DMS153 treated with DMSO at 0.1 percent for 48 hours (cell line): Measurements from ENCODE around the gene CHRNA4.
"Not testable (repeated sequence)": the region's sequence is repeated elsewhere in the genome, so short reads cannot be mapped to it uniquely, and the experiment has no call there.

ENCODE experiments used
- DNase-seq: peaks from one replicate; lab custom pipeline; 2025; ENCODE audit not compliant: unreplicated experiment; lab: John Stamatoyannopoulos, UW

The CHRNA4 gene

DNA sequence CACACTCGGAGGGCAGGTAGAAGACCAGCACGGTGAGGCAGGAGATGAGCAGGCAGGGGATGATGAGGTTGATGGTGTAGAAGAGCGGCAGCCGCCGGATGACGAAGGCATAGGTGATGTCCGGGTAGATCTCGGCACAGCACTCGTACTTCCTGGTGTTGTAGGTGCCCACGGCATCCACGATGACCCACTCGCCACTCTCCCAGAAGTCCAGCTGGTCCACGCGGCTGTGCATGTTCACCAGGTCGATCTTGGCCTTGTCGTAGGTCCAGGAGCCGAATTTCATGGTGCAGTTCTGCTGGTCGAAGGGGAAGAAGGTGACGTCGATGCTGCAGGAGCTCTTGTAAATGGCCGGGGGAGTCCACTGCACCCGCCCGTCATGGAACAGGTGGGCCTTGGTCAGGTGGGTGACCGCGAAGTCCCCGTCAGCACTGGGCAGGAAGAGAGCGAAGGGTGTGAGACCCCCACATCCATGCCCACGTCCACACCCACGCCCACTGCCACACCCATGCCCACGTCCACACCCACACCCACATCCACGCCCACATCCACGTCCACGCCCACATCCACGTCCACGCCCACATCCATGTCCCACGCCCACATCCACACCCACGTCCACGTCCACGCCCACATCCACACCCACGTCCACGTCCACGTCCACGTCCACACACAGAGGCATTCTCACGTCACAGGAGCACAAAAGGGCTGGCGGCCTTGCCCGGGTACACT is 10.4 kb downstream of the CHRNA4 start:
- no peak for DNase-seq

DNA sequence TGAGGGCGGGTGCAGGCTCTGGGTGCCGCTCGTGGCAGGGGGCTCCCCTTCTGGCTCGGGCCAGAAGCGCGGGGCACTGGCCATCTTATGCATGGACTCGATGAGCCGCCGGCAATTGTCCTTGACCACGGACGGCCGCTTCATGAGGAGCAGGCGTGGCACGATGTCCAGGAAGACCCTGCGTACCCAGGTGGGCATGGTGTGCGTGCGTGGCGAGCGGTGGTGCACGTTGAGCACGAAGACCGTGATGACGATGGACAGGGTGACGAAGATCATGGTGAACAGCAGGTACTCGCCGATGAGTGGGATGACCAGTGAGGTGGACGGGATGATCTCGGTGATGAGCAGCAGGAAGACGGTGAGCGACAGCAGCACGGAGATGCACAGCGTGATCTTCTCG is 11.0 kb downstream of the CHRNA4 start:
- DNase-seq = no peak

DNA sequence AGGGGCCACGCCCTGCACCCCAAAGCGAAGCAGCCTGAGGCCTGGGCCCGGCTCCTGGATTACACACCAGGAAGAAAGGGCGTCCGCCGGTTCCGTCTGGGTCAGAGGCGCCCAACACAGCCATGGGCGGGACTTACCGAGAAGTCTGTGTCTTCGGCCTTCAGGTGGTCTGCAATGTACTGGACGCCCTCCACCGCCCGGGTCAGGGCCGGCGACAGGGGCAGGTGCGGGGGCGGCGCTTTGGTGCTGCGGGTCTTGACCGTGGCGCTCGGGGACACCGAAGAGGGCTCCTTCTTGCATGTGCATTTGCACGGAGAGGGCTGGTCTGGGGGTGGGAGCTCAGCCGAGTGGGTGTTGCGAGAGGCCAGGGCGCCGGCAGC is 11.6 kb downstream of the CHRNA4 start:
- DNase-seq = no peak

DNA sequence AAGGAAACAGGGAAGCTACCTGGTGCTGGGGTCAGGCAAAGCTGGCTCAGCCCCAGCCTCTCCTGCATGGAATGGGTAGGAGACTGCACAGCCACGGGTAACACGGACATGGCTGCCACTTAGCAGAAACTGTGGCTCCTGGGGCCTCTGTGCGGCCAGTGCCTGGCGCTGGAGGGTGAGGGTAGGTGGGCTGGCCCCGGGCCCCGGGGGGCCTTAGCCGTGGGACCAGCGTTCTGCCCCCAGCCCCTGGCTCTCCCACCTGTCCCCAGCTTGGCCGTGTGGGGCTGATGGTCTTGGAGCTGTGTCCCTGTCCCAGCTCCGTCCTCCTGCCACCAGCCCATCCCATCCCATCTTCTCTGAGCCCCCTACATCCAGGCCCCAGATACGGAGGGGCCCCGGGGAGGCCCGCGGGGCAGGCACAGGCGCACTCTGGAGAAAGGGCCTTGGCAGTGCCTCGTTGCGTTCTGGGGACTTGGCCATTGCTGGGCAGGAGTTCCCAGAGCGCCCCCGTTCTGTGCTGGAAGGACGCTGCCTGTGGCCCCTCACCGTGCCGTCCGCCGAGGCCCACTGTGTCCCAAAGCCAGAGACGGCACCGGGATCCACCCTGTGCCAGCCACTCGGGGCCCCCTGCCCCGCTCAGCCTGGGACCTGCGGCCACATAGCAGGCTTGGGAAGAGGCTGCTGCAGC is 12.2 kb downstream of the CHRNA4 start:
- no peak for DNase-seq

DNA sequence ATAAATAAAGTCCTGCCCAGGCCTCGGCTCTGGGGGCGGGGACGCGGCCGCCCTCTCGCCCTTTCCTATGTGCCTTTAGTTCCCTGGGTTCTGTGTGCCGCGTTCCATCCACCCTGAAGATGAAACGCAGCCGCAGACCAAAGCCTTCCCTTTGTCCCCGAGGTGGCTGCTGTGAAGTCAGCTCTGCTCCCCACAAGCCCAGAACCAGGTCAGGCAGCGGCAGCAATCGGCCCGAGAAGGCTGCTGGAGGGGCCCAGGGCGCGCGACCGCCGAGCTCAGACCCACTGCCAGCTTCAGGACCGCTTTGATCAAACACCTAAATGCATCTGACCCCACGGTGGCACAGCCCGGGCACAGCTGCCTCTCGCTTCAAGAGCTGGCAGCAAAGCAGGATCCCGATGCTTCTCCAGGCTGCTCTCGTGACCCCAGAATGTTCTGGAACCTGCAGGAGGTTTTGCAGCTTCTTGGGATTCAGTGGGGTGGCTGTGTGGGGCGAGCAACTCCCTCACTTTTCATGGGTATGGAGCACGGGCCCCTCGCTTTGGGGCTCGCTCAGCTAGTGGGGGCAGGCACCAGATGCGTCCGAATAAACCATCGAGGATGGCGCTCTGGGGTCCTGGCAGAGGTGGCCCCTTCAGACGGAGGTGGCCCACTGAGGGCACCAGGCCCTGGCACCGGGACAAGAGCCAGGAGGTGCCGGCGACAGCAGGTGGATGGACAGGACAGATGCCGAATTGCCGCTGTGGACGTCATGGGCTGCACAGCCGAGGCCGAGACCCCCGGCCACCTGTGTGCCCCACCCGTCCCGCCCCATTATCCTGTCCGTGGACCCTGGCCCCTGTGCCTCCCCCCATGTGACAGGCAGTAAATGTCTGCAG is 13.0 kb downstream of the CHRNA4 start:
- DNase-seq = no peak

DNA sequence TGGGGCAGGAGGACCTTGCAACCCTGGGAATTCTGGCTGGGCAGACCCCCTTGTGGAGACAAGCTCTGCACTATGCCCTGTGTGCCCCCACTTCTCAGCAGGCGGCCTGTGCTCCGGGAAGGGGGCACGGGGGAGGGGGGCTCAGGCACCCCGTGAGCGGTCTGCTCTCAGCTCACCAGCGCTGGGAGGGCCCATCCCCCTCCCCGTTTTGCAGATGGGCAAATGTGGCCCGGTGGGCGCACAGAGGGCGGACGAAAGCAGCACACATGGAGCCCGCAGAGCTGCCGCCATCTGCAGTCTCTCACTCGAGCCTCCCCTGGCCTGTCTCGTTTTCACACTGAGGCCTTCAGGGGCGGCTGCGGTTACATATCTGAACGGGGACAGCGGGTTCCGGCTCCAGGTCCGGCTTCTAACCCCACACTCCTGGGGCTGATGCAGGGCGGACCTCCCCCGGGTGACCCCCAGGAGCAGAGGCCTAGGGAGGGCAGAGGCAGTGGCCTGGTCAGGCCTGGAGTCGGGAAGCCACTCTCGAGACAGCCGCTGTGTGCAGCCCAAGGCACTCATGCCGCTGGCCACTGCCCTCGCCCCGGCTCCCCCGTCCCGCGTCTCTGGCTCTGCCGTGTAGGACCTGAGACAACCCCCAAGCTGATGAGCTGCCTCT is 13.9 kb downstream of the CHRNA4 start:
- no peak for DNase-seq

DNA sequence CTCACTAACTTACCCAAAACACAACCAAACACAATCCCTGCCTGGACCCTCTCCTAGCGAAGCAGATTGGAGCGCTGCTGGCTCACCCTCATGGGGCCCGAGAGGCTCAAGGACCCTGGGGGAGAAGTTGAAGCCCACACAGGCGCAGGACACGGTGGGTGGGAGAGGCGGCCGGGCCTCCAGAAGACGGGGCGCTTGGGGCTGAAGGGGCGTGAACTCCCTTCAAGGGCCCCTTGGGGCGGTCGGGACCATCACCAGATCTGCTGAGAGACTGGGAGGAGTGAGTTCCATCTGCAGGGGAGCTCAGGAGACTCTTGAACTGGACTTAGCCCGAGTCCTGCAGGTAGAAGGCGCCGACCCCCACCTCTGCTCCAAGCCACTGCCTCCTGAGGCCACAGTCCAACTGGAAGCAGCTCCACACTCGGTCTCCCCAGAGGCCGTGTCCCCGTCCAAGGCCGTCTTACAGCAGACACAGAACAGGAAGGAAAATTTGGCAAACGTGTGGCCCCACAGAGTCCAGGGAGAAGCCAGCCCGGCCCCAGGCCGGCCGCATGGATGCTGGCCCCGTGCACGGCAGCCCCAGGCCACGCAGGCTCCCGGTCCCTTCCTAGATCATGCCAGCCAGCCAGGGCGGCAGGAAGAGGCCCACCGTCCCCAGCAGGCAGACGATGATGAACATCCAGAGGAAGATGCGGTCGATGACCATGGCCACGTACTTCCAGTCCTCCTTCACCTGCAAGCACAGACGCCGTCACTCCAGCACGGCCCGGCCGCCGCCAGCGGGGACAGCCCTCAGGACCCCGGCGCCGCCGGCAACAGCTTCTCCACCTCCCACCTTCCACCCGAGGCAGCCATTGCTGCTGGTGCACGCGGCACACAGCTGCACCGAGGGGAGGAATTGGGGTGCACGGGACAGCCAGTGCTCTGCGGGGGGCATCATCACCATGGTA is 14.7 kb downstream of the CHRNA4 start:
- DNase-seq = no peak

DNA sequence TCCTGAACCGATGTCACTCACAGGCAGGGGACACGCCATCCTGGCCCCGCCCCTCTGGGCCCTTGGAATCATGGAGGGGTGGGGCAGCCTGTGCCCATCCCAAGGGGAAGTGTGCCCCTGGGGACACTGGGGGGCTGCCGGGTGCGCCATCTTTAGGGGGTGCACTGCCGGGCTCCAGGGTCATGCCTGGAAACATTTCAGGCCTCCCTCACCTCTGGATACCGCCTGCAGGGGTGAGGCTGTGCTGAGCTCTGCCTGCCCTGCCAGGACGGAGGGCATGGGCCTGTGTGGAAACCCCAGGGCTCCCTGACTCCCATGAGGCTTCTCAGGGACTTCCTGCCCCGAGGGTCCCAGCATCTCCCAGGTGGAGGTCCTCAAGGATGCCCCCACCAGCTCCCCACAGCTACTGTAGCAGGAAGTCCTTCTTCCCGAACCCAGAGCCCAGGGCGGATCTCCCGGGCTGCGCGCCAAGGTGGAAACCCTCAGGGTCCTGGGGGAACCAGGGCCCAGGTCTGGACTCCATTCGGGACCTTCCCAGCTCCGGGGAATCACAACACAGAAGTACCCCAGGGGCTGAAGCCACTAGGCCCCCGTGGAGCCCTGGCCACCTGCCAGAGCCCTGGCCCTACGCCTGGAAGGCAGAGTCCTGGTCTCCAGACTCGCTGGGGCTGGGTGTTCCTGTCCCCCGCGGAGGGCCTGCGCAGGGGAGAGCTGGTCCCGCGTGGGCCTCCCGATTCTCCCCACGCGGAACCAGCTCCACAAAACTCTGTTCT is 15.6 kb downstream of the CHRNA4 start:
- no peak for DNase-seq

DNA sequence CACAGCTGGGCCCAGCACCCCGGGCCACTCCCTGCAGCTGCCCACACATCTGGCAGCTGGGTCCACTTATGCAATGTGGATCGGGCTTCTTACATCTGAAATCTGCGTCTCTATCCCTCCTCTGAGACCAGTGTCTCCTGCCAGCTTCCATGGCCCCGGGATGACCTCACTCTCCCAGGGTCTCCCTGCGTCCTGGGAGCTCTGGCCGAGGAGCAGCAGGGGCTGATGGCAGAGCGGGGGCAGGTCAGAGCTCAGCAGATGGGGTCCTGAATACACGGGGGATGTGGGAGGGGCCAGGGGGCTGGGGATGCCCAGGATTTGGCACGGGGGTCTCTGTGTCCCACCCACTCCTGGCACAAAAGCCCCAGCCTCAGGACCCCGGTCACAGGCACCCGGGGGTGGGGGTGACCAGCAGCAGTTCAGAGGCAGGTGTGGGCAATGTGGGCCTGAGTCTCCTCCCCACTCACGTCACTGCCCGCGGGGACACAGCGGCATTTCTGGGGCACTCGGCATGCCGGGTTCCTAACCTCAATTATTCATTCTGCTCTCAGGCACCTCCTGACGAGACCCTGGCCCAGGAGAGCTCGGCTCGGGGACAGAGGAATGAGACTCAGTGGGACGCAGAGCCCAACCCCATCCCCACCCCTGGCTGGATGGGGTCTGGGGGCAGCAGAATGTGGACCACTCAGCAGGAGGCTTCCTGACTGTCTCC is 16.4 kb downstream of the CHRNA4 start:
- no peak for DNase-seq

DNA sequence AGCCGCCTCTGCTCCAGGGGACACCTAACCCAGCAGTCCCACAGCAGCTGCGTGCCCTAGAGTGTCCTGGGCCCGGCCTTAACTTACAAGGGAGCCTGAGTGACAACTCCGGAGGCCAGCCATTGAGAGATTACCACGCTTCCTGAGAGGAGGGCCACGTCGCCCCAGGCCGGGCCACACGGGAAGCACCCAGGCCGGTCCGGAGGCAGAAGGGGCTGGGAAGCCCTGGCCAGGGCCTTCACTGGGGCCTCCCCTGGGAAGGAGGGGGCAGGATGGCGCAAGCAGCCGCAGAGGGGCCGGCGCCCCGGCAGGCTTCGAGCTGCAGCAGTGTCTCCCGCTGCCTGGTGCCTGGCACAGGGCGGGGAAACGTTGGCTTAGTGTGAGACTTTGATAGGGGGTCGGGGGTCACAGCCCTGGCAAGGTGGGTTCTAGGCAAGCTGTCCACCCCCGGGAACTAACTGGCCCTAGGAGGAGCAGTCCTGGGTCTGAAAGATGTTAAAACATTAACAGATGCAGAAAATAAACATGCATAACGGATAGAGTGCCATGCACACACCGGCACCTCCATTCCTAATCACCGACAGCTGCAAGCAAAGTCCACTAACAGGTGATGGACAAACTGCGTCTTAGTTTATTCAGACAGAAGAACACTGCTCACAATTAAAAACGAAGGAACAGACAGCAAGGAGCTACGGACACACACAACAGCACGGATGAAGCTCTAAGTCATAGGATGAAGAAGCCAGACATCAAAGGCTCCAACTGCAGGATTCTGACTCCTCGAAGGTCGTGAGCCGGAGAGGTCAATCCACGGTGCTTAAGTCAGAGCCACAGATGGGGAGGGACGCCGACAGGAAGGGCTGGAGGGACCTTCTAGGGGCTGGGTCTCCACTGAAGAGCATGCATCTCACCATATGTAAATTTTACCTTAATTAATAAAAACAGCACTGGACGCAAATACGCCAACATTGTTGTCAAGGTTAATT is 17.4 kb downstream of the CHRNA4 start:
- DNase-seq = no peak

DNA sequence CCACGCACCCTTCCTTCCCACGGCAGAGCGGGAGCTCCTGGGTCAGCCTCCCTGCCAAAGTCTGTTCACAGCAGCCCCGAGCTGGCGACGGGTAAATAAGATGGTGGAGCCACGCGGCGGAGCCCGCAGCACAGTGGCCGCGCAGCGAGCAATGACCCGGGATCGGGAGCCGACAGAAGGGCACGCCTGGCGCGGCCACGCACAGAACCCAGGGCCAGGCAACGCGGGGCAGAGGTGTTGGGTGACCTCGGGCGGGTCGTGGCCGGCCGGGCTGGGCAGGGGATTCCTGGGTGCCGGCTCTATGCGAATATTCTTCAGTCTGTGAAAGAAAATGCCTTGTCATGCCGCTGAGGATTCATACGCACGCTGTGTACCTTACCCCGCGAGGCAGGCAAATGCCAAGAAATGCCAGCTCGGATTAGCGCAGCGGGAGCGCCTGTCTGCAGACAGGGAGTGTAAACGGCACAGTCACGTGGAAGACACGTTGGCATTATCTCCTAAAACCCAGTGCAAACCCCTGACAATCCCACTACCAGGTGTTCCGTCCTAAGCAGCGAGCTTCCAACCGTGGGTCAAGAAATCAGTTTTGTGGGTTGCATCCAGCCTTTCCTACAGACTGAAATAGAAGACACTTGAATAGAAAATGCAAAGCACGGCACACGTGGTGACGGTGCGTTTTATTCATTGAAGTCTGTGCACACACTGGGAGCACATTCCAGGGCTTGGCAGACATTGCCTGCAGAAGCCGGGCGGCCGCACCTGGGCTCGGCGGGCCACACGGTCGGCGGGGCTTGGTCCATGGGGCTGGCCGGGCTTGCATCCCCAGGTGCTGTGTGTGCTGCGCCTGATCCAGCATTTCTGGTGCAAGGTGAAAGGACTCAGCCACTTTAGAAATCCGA is 18.3 kb downstream of the CHRNA4 start:
- no peak for DNase-seq

DNA sequence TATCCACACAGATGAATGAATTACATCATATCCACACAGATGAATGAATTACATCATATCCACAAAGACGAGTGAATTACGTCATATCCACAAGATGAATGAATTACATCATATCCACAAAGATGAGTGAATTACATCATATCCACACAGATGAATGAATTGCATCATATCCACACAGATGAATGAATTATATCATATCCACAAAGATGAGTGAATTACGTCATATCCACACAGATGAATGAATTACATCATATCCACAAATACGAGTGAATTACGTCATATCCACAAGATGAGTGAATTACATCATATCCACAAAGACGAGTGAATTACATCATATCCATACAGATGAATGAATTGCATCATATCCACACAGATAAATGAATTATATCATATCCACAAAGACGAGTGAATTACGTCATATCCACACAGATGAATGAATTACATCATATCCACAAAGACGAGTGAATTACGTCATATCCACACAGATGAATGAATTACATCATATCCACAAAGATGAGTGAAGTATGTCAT is 20.9 kb downstream of the CHRNA4 start:
- DNase-seq = not testable (repeated sequence)

DNA sequence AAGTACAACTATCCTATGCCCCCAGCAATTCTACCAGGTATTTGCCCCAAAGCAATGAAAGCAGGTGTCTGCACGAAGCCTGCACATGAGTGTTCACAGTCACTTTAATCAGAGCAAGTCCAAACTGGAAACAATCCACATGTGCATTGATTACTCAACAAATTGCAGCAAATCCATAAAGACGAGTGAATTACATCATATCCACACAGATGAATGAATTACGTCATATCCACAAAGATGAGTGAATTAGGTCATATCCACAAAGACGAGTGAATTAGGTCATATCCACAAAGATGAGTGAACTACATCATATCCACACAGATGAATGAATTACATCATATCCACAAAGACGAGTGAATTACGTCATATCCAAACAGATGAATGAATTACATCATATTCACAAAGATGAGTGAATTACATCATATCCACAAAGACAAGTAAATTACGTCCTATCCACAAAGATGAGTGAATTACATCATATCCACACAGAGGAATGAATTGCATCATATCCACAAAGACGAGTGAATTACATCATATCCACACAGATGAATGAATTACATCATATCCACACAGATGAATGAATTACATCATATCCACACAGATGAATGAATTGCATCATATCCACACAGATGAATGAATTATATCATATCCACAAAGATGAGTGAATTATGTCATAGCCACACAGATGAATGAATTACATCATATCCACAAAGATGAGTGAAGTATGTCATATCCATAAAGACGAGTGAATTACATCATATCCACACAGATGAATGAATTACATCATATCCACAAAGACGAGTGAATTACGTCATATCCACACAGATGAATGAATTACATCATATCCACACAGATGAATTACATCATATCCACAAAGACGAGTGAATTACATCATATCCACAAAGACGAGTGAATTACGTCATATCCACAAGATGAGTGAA is 21.7 kb downstream of the CHRNA4 start:
- not testable (repeated sequence) for DNase-seq

DNA sequence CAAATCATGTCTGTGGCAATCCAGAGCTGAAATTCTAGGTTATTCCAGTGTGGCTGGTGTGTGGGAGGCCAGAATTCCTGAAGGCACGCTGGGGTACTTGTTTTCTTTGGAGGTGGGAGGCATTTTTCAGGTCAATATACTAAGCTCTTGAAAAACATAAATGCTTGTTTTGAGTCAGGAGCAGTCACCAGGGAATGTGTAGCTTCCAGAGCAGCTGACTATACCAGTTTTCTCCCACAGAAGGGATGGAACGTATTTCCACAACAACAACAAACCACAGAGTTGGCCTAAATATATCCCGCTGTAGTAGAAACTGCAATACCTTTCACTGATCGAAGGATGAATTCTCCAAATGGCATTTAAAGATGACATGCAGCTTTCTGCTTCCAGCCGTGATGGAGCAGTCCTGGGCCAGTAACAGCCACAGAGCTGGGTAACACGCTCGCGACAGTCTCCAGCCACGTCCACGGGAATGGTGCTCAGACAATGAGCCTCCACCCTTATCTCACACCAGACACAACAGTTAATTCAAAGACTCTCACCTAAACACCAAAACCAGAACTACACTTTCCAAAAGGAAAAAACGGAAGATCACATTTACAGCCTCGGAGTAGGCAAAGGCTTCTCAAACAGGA is 23.2 kb downstream of the CHRNA4 start:
- DNase-seq = no peak

DNA sequence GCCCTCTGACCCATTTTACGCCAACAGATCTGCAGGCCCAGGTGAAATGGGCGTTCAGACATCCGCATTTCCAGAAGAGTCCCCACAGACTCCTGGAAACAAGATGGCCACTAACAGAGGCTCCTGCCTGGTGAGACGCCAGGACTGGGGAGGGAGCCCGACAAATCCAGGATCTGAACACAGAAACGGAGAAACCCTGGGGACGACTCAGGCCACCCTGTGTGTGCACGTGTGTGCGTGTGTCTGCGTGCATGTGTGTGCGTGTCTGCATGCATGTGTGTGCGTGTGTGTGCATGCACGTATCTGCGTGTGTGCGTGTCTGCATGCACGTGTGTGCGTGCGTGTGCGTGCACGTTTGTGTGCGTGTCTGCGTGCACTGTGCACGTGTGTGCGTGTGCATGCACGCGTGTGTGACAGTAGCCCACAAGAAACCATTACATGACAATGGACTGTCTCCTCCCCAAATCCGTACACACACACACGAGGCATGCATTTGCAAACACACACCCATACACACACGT is 24.9 kb downstream of the CHRNA4 start:
- no peak for DNase-seq
